Left kidney (tissue), 2 donors: ENCODE results near the gene AGBL4. TPM values are rescaled to one million over a fixed set of nuclear protein-coding genes. Genes with fewer than 3 reads are reported as not detected.

Experiments used
- DNase-seq: peaks from one replicate; pipeline ENCODE4 v3.0.0-alpha.2; 2013
- polyA plus RNA-seq: library from polyadenylated mRNA; unstranded; fragments of 120-200 nt; gene quantifications from one replicate; pipeline ENCODE4 v1.2.1, GENCODE V29; 2013; ENCODE audit not compliant: insufficient read length

Gene AGBL4
- polyA plus RNA-seq, 1 donor: 1.2 TPM

DNA sequence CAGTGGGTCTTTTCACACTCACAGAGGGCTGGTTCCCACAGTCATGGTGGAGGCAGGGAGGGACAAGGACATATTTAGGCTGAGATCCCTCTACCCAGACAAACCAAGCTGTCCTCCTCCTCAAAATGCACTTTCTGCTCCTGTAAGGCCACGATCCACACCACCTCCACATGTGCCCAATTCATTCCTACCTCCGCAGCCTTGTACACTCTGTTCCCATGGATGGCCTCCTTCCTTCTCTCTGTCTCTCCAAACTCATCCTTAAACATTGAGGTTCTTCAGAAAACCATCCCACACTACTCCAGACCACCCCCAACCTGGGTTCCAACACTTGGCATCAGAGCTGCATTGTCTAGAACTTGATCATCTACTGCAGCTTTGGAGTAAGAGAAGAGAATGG is 842.7 kb downstream of the AGBL4 start:
- DNase-seq: no peak

DNA sequence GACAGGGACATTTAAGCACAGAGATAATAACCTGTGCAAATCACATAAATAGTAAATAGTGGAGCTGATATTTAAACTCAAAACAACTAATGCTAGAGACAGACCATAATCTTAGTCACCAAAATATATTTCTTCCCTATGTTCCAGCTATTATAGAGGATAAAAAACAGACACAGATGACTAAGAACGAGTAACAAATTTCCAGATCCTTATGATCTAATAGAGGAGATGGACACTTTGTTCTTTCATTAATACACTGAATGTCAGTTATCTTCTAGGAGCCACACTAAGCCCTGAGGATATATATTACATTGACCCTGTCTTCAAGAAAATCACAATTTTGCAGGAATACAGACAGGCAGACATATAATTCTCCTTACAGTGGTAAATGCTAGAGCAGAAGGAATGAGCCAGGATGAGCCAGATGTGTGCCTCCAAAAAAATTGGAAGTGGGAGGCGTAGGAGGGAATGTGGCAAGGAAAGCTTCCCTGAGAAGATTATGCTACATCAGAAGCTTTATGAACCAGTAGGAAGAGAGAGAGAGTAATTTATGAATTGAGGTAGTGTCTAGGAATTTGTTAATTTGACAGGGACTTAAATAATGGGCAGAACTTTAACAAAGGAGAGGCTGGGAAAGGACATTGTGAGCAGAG is 851.7 kb downstream of the AGBL4 start:
- no peak for DNase-seq

DNA sequence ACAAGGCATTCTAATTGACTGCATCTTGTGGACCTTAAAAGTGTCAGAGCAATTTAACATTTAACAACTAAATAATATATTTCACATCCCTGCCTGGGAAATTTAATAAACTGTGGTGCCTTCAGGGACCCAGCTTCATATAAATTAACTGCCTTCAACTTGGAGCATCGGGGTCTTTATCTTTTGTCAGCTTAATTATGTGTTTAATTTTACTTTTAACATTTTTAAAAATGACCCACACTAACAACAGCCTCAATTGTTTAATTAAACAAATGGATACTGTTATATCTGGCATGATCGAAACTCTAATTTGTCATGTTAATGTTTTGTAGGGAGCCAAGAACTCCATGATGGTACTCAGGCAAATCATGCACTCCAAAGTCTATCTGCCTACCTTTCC is 857.7 kb downstream of the AGBL4 start:
- DNase-seq: no peak

DNA sequence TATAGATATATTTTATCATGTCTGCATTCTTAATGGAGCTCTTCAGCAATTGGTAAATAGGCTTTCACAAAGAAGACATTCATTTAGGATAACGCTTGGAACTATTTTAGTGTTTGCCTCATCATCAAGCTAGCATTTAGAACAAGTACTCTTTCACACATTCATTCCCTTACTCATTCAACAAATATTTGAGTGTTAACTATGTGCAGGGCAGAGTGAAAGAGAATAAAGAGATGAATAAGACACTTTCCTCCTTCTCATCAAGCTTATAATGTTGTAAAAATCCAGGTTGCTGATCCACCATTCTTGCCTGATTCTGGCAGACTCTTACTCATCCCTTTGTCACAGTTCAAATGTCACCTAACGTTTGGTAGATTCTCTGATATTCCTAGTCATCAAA is 860.7 kb downstream of the AGBL4 start:
- DNase-seq: no peak

- DNase-seq: no peak
Measured at GRCh38 chr1:49160677-49161076, 863.1 kb downstream of the AGBL4 start.

- DNase-seq: no peak
Measured at GRCh38 chr1:49136738-49137251, 887.0 kb downstream of the AGBL4 start.

DNA sequence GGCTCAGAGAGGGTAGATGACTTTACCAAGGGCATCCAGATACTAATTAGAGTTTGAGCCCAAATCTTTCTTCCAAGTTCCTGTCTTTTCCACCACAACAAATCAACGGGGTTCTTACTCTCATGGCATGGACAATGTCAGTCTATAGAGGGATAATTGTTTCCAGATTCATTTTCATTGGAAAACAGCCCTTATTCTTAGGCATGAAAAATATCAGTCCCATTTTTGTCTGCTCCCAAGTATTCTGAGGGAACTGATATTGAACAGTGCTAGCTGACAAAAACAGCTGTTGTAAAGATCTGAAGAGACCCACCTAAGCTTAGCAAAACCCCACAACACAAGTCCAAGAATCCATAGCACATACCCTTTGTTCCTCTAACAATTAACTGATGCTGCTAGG is 898.0 kb downstream of the AGBL4 start:
- no peak for DNase-seq

DNA sequence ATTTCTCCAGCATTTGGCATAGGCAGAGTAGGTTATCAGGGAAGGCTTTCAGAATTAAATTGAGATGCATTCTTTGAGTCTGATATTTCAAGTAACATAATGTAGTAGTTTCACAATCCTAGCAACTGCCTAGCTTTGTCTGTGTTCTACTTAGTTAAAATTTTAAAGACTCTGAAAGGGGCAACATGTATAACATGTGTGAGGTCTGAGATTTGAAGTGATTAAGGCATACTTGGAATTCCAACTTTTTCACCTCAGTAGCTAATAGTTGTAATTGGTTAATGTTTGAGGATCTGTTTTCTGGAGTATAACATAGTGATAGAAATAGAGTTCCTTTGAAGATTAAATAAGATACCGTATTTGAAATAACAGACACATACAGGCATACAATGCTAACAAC is 911.8 kb downstream of the AGBL4 start:
- DNase-seq: no peak

GRCh38 chr1:49106445-49106844 is 917.3 kb downstream of the AGBL4 start:
- no peak for DNase-seq

DNA sequence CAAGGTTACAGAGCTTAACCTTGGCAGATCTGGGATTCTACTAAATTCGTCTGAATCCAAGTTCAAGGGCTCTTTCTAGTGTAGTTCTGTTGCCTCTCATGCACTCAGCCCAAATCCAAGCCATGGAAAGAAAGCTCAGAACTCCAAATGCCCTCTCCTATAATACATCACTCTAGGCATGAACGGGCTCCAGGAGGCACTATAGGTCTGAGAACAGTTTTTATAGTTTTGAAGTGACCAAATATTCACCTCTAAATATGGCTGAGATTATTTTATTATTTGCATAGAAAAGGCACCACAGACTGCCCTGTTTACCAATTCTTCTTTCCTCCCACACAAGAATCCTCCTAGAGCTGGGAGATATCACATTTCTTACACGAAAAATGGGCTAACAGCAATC is 919.2 kb downstream of the AGBL4 start:
- no peak for DNase-seq

- DNase-seq: no peak
Measured at GRCh38 chr1:49102752-49103151, 921.0 kb downstream of the AGBL4 start.

GRCh38 chr1:49098866-49099265 is 924.9 kb downstream of the AGBL4 start:
- DNase-seq: no peak

- no peak for DNase-seq
Measured at GRCh38 chr1:49086327-49086726, 937.4 kb downstream of the AGBL4 start.

DNA sequence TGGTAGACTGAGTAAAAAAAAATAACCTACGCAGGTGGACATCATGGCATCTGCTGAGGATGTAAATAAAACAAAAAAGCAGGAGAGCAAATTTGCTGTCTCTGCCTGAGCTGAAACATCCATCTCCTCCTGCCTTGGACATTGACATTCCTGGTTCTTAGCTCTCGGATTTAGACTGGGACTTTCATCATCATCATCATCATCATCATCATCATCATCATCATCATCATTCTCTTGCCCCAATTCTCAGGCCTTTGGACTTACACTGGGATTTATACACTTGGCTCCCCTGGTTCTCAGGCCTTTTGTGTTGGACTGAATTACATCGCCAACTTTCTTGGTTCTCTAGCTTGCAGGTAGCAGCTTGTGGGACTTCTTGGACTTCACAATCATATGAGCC is 938.7 kb downstream of the AGBL4 start:
- DNase-seq: no peak

DNA sequence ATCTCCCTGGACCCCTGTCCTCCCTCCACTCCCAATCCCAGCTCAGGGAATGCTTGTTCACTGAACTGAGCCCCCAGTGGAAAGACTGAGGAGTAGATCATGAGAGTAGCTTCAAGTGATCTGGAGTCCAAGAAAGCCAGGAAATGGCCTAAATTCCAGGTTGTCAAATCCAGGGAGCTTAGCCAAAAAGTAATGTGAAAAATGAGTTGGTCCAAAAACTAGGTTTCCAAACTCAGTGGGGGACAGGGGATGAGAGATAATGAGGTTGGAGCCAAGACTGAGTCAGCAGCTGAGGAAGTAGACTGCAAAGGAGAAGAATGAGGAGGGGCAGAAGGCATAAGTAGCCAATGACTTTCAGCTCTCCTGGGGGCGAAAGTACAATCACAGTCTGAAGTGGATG is 963.0 kb downstream of the AGBL4 start:
- no peak for DNase-seq

GRCh38 chr1:49059087-49059486 is 964.7 kb downstream of the AGBL4 start:
- no peak for DNase-seq

- no peak for DNase-seq
Measured at GRCh38 chr1:49052102-49052501, 971.7 kb downstream of the AGBL4 start.

DNA sequence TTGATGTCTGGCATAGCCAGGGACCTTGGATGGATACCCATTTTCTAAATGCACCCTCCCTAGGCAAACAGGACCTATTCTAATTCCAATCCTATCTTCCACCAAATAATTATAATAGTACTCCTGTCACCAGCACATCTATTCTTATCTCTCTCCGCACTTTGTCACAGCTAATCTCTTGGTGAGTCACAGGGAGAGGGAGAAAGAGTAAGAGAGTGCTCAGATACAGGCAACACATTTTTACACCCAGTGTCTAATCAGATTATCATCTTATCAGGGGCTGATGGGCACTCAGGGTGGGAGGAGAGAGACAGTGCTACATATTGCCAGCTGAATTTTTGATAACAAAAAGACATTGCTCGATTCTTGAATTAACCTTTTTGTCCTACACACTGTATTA is 972.1 kb downstream of the AGBL4 start:
- no peak for DNase-seq

GRCh38 chr1:49050041-49050440 is 973.7 kb downstream of the AGBL4 start:
- DNase-seq: no peak

- no peak for DNase-seq
Measured at GRCh38 chr1:49048188-49048587, 975.6 kb downstream of the AGBL4 start.

- no peak for DNase-seq
Measured at GRCh38 chr1:49046305-49046704, 977.4 kb downstream of the AGBL4 start.

DNA sequence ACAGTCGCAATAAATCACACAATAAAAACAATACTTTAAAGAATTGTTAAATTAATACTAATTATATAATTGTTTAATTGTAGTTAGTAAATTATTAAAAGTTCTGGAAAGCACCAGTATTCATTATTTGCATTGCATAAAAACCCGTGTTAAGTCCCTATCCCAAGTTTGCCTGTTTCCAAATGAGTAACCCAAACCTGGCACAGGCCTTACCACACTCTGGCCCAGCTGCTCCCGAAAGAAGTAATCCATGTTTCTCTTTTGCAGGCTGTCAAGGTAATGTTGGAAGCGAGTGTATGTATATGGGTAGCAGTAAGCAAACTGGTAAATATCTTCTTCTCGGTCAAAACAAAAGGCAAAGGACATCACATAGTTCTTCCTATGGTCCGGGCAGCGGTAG is 978.4 kb downstream of the AGBL4 start:
- DNase-seq: no peak

DNA sequence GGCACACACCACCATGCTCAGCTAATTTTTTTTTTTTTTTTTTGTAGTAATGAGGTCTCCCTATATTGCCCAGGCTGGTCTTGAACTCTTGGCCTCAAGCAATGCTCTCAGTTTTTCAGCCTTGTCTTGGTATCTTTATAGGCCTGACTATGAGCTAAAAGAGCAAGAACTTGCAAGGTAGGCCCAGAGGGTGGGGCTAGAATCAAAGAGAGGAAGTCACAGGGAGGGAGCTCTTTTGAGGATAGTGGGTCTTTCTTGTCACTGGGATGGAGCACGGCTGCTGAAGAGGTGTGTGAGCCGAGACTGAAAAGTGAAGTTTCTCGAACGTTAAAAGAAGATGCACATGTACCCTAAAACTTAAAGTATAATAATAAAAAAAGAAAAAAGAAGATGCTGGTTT is 987.1 kb downstream of the AGBL4 start:
- no peak for DNase-seq

DNA sequence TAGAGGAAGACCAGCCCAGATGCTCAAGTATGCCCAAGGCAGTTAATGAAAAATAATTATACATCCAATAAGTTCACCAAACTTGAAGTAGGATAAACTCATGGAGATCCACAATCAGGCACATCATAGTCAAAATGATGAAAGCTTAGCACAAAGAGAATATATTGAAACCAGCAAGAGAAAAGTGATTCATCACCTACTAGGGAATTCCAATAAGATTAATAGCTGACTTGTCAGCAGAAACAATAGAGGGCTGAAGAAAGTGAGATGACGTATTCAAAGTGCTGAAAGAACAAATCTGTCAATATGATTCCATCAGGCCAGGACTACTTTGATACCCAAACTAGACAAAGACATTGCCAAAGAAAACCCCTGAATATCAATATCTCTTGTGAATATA is 995.4 kb downstream of the AGBL4 start:
- DNase-seq: no peak
